DMS 273 (cell line): ENCODE data around the gene IL1R2.

Experiments
- DNase-seq: peaks from one replicate; lab custom pipeline; 2025; ENCODE audit not compliant: unreplicated experiment; lab: John Stamatoyannopoulos, UW

The IL1R2 gene

DNA sequence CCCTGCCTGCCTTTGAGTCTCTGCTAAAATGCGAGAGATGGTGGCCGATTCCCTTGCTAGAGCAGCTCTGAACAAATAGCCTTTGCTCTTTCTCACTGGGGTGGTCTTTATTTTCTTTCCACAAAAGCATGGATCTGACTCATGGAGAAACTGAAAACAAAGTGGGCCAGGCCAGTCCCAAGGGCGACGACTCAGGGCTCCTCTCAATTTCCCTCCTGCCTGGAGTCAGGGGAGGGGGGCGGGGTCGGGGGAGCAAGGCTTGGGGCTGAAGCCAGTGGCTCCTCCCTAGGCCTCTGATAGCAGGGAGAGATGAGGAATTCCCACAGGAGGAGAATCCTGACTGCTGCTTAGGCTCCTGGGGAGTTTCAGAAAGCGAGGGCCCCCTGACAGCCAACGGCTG is 17.1 kb upstream of the IL1R2 start:
- DNase-seq = no peak

DNA sequence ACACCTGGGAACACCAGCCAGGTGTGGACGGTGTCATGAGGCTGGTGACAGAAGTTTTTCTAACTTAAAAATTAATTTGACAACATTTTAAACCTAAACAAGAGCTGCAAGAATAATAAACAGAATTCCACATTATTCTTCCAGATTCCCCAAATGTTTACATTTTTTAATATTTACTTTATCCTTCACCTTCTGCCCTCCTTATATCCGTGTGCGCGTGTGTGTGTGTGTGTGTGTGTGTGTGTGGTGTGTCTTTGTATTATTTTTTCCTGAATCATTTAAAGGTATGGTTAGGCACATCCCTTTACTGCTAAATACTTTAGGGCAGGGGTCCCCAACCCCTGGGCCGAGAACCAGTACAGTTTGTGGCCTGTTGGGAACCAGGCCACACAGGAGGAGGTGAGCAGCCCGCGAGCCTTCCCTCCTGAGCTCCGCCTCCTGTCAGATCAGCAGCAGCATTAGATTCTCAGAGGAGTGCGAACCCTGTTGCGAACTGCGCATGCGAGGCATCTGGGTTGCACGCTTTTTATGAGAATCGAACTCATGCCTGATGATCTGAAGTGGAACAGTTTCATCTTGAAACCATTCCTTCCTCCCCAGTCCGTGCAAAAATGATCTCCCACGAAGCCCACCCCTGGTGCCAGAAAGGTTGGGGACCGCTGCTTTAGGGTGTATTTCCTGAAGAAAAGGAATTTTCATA is 16.4 kb upstream of the IL1R2 start:
- DNase-seq = no peak

DNA sequence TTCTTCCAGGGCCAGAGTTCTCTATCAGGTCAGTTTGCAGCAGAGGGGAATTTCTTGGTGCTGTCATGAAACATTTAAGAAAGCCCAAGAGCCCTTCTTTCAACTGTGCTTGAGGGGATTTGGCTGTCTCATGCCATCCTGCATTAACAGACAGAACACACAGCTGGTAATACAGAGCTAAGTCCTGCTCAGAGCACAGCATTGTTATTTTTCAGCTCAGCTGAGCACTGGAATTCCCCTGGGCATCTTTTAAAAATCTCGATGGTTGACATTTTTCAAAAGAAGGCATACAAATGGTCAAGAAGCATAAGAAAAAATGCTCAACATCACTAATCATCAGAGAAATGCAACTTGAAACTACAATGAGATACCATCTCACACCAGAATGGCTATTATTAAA is 14.9 kb upstream of the IL1R2 start:
- DNase-seq = no peak

DNA sequence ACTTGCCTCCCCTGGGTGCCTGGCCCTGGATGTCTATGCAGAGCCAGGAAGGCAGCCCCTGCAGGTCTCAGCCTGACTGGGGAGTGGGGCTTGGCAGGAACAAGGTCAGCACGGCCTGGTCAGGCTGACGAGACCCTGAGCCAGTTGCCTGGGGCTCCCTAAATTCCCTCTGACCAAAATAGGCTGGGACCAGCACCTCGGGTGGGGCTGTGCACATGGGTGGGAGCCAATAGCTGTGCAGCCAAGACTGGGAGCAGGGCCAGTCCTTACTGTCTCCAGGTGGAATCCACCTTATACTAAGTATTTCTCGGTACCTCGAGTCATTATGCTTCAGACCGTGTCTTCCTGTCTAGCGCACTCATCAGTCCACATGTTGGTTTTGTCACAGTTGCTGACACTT is 11.4 kb upstream of the IL1R2 start:
- no peak for DNase-seq

DNA sequence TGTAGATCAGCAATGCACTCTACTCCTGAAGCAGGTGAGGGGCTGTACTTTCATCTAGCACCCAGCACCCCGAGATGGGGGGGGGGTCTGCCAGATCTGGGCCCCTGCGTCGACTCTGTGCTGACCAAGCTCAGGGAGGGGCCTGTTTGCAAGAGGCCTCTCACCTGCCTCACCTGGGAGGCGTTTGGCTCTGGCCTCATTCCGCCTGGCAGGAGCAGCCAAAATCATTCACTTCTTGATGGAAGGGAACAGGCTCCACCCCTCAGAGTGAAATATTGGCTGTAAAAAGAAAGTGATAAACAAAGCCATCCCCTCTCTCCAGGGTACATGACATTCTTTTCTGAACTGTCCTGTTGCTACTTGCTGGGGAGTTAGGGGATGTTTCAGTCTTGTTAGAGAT is 10.7 kb upstream of the IL1R2 start:
- DNase-seq = no peak

DNA sequence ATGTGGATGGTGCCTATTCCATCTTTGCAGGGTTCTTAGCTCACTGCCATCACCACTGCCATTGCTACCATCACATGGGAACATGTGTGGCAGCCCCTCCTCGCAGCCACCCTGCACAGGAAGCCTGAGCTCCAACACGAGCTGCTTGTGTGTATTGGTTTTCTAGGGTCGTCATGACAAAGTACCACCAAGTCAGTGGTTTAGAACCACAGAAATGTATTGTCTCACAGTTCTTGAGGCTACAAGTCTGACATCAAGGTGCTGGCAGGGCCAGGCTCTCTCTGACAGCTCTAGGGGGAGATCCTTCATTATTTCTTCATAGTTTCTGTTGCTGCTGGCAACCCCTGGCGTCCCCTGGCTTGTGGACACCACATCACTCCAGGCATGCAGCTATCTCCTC is 10.3 kb upstream of the IL1R2 start:
- no peak for DNase-seq

DNA sequence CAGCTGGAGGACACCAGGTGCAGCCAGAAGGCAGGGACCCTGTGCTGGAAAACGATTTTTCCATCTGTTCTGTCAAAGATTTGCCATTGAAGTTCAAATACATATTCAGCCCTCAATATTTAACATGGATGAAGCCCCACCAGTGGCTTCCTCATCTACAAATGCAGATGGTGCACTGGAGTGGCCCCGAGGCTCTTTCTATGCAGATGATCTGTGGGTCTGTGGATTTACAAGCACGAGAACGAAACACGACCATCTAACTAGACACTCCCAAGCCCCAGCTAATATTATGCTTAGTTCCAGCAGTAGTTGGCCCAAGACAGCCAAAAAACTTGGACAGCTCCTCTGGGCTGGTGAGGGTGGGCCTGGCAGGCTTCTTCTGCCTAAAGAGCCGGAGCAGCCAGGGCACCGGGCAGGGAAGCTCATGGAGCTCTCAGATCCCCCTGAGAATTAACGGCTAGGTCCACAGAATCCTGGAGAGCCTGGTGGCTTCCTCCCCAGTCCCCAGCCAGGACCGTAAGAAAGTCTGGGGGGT is 9.2 kb upstream of the IL1R2 start:
- DNase-seq = no peak

DNA sequence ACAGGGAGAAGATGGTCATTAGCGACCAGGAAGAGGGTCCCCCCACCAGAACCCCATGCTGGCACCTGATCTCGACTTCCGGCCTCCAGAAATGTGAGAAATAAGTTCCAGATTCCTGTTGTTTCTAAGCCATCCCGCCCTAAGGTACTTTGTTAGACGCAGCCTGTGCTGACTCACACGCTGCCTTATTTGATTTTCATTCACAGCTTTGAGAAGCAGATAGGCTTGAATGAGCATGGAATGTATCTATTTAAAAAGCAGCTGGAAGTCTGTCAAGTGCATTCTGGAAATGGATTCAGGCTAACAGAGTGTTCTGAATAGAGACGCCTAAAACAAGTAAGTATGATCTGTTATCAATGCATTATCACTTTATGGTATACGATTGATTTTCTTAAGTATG is 8.3 kb upstream of the IL1R2 start:
- DNase-seq = no peak

DNA sequence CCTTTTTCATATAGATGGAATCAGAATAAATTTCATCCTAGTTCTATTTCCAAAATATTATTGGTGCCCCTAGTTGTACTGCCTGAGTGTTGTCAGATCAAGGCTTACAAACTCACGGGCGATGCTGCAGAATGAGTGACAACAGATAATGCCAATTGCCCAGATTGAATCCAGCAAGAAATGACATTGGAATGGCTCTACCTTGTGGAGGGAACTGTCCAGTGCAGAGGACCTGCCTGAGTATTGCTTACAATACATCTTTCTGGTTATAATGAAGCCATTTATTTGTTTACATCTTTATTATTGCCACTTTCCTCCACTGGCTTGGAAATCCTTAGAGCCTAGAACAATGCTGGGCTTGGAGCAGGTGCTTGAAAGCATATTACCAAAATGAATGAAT is 7.8 kb upstream of the IL1R2 start:
- peak; percentile 6 for DNase-seq

DNA sequence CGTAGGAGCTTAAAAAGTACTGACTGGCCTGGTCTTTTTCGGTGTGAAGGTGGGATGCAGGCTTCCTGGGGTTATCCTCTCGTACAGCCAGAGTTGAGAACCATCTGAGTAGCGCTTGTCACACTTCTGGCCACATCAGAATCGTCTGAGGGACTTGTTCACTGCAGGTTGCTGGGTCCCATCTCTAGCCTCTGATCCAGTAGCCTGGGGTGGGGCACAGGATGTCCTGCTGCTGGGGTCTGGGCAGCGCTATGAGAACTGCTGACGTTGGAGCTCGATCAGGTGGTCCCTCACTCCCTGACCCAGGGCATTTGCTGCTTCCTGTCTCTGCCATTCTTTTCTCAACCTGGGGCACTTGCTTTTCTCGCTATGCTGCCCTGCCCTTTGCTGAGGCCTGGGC is 7.1 kb upstream of the IL1R2 start:
- no peak for DNase-seq

DNA sequence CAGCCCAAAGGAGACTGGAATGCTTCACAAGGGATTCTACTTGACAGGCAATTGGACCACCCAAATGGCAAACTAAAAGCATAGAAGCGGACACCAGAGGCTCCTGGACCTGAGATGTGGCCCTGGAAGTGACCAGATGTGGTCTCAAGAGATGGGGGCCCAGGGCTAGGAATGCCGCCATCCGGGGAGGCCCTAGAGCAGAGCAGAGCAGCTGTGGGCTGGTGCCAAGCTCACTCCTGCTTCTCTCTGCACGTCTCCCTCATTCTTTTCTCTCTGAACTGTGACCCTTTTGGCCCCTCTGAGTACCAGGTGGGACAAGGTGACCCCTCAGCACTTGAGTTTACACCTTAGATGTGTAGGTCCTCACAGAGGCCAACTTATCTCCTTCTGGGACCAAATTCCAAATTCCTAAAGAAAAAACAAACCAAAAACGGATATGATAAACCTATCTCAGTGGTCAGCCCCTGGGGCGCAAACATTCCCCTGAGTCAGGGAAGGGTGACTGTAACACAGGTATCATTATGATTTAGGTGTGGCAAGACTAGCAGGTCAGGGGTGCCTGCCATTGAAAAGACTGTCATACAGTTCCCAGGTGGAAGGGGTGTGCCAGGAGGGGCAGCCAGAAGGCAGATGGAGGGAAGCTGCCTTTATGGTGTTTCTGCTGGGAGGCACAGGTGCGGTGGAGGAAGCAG is 6.5 kb upstream of the IL1R2 start:
- no peak for DNase-seq

DNA sequence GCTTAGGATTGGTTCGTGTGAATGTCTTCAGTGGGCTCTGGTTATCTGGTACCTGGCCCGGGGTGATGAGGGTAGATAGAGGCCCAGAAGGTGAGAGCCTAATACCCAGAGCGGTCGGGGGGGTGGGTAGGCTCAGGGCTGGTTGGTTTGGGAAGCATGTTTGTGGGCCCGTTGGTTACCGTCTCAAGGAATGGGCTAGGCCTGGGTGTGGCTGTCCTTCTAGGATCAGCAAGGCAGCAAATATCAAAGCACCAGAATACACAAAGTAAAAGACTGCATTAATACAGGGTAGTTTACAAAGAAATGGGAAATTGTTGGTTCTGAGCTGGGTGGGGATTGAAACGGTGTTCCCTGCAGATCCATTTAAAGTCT is 6.0 kb upstream of the IL1R2 start:
- no peak for DNase-seq

DNA sequence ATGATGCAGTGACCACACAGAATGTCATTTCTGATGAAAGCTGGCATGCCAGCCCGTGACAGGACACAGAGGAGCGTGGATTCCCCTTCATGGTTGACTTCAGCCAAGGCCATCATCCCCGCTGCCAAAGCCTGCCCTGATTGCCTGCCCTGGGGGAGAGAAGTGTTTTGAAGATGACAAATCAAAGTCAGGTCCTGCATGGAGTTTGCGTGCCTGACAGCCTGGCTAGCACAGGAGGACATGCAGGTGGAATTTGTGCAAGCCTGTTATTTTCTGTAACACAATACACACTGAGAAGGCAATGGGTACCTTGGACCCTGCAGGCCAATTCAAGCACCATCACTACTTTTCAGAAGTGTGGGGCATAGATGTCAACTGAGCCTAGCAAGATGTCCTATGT is 5.4 kb upstream of the IL1R2 start:
- DNase-seq = no peak

DNA sequence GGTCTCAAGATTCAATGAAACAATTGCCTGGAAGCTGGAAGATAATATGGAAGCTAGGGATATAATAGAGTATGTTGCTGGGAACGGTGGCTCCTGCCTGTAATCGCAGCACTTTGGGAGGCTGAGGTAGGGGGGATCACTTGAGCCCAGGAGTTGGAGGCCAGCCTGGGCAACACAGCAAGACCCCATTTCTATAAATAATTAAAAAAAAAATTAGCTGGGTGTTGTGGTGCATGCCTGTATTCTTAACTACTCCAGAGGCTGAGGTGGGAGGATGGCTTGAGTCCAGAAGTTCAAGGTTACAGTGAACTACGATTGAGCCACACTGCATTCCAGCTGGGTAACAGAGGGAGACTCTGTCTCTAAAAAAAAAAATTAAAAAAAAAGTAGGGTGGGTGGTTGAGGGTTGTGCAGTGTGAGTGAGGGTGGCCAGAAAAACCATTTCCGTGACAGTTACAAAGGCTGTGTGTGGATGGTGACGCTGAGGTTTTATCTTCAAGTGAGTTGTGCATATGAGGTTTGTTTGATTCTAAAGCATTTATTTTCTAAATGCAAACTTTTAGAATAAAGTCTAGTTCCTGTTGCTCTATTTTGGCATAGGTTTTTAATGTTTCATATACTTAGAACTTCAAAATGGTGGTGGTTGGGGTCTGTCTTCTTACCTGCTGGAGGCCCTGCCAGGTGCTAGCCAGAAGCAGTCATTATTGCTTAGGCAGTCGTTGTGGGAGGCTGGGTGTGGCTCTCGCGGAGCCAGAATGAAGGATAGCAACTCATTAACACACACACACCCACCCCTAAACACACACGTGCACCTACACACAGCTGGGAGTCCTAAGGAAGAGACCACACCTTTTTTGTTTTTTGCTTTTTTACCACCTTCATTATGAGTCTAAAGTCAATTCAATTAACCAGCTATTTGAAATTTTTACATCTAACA is 4.7 kb upstream of the IL1R2 start:
- DNase-seq = no peak

DNA sequence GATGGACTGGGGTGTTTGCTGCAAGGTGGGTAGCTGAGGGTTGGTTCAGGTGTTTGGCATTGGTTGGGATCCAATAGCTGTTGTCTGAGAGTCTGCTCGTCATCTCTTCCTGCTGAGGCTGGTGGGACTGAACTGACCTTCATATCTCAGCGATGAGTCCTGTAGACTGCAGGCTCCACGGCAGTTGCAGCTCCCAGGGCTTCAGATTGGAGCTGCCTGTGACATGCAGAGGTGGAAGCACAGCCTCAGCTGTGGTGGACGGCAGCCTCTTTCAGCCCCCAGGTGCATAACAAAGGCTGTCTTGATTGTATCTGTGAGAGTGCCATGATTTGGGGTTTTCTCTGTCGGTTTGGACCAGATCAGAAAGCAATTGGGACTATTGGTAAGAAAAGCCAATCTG is 3.9 kb upstream of the IL1R2 start:
- no peak for DNase-seq

DNA sequence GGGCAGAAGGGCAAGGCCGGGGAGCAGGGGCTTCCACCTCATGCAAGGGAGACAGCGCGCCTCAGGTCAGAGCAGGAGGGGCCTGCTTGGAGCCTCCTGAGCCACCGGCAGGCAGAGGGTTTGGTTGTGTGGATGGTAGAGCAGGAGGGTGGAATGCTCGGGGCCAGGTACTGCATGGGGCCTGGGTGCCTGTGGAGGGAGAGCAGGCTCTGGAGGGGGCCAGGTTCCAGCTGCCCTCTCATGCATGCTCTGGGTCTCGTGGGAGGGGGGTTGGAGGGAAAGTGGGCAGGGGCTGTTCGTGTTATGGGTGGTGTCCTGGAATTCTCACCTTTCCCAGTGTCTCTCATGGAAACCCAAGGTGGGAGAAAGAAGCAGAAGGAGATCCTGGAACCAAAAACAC is 3.2 kb upstream of the IL1R2 start:
- DNase-seq = no peak

DNA sequence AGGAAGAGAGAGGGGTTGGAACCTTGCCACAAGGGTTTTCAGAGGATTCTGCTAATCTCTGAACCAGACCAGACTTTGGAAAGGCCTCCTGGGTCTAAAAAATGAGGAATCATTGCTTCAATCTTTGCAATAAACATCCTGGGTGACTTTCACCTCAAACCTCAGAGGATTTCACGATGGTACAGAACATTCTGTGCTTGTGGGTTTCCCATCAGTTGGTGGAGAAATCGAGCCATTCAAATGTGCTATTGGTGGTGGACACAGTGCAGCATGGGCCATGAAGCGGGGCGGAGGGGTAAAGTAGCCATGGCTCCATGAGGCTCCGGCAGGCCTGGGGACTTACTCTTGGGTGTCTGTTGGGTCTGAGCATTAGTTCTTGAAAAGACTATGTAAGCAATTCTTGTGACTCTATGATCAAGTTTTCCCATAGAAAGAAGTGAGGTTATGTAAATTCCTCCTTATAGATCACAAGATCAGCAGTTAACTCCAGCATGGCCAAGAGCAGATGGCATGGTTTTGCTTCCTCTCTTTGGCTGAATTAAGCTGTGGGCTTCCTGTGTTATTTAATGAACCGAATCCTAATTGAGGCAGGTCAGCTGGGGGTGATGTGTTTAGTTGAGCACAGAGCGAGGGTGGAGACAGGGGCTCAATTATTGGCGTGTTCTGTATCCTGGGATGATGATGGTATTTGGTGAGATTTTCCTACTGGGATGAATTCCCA is 1.9 kb upstream of the IL1R2 start:
- DNase-seq = peak; percentile 8

DNA sequence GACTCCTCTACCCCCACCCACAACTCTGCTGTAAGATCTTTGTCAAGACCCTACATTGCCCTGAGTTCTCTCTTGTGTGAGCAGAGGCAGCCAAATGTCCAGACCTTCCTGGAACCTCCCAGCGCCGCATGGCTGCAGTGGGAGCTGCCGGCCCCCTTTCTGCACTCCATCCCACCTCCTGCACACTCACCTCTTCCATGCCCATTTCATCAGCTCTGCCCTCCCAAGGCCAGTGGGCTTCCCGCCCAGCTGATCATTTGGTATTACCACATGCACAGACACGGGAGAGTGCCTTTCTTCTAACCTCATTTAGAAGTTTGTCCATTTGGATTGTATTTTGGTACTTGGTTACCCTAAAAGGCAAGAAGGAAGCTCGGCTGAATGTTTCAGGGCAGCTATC is 2.0 kb downstream of the IL1R2 start:
- no peak for DNase-seq

DNA sequence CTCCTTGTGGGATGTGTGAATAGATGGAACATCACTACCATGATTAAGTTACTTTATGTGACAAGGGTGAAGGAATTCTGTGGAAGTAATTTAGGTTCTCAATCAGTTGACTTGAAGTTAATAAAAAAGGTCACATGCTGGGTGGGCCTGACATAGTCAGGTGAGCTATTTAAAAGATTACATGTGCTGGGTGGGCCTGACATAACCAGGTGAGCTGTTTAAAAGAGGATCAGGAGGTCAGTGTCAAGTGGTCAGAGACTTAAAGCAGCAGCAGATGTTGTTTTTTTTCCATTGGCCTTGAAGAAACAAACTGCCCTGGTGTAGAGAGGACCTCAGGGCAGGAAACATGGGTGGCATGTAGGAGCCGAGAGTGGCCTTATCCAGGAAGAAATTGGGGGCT is 3.3 kb downstream of the IL1R2 start:
- DNase-seq = no peak

DNA sequence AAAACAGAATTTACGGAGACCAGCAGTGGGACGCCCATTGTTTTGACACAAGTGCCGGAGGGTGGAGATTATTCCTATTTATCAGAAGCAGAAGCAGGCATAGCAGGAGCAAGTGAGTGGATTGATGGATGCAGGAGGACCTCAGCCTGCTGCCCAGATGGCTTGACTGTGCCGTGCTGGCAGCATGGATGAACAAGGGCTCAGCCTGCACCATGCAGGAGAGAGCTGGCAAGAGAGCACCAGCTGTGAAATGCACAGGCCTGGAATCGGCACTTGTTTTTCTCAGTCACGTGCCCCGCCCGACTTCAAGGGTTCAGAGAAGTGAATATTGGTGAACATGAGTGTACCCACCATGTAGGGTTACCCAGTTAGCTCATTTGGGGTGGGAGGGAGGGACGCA is 4.0 kb downstream of the IL1R2 start:
- DNase-seq = peak; percentile 31

DNA sequence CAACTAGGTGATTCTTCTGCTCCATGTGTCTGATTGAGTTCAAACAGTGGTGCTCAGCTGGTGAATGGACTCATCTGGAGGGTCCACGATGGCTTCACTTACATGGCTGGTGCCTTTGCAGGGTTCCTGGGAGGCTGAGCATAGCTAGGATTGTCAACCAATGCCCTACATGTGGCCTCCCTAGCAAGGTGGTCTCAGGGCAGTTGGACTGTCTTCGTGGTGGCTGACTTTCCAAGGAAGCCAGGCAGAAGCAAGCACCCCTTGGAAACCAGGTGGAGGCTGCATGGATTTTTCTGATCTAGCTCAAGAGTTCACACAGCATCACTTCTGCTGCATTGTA is 6.8 kb downstream of the IL1R2 start:
- DNase-seq = no peak
